Fibroblast of peridontal ligament (primary cell): ENCODE results near the gene HLA-F.

Experiments used
- DNase-seq: peaks from one replicate; pipeline ENCODE4 v3.0.0-alpha.2; 2010; ENCODE audit errors: extremely low read depth

The HLA-F gene

DNA sequence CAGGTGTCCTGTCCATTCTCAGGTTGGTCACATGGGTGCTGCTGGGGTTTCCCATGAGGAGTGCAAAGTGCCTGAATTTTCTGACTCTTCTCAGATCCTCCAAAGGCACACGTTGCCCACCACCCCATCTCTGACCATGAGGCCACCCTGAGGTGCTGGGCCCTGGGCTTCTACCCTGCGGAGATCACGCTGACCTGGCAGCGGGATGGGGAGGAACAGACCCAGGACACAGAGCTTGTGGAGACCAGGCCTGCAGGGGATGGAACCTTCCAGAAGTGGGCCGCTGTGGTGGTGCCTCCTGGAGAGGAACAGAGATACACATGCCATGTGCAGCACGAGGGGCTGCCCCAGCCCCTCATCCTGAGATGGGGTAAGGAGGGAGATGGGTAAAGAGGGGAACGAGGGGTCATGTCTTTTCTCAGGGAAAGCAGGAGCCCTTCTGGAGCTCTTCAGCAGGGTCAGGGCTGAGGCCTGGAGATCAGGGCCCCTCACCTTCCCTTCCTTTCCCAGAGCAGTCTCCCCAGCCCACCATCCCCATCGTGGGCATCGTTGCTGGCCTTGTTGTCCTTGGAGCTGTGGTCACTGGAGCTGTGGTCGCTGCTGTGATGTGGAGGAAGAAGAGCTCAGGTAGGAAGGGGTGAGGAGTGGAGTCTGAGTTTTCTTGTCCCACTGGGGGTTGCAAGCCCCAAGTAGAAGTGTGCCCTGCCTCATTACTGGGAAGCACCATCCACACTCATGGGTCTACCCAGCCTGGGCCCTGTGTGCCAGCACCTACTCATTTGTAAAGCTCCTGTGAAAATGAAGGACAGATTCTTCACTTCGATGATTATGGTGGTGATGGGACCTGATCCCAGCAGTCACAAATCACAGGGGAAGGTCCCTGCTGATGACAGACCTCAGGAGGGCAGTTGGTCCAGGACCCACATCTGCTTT is 2.0 kb downstream of the HLA-F start:
- no peak for DNase-seq

DNA sequence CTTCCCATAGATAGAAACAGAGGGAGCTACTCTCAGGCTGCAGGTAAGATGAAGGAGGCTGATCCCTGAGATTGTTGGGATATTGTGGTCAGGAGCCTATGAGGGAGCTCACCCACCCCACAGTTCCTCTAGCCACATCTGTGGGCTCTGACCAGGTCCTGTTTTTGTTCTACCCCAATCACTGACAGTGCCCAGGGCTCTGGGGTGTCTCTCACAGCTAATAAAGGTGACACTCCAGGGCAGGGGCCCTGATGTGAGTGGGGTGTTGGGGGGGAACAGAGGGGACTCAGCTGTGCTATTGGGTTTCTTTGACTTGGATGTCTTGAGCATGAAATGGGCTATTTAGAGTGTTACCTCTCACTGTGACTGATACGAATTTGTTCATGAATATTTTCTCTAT is 2.8 kb downstream of the HLA-F start:
- no peak for DNase-seq

DNA sequence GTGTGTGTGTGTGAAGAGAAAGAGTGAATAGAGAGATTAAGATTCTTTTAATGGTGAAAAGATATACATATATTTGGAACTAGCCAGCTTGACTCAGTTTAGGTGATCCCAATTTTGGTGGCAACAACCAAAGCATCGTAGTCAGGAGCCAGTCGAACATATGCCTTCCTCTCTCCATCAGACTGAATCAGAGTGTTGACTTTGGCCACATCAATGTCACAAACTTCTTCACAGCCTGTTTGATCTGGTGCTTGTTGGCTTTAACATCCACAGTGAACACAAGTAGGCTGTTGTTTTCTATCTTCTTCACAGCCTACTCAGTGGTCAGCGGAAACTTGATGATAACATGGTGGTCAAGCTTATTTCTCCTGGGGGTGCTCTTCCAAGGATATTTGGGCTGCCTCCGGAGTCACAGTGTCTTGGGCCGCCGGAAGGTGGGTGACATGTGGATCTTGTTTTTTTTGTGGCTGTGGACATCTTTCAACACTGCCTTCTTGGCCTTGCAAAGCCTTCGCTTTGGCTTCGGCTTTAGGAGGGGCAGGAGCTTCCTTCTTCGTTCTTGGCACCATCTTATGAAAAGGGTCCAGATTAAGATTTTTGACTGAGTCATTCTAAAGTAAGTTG is 3.4 kb downstream of the HLA-F start:
- DNase-seq, result no peak

DNA sequence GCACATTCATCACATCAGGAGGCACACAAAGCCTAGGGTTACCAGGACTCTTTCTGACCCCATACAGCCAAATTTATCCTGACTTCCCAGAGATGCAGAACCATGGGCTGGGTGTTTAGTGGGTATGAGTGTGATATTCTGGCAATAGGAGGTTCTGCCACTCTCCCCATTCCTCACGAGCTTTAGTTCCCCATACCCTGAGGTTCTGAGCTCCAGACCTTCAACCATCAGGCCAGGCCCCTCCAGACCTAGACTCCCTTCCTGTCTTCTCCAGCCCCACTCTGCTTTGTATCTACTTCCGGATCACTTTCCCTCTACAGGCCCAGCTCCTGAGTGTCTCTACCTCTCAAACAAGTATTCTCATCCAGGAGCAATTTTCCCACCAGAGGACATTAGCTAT is 4.4 kb downstream of the HLA-F start:
- no peak for DNase-seq

DNA sequence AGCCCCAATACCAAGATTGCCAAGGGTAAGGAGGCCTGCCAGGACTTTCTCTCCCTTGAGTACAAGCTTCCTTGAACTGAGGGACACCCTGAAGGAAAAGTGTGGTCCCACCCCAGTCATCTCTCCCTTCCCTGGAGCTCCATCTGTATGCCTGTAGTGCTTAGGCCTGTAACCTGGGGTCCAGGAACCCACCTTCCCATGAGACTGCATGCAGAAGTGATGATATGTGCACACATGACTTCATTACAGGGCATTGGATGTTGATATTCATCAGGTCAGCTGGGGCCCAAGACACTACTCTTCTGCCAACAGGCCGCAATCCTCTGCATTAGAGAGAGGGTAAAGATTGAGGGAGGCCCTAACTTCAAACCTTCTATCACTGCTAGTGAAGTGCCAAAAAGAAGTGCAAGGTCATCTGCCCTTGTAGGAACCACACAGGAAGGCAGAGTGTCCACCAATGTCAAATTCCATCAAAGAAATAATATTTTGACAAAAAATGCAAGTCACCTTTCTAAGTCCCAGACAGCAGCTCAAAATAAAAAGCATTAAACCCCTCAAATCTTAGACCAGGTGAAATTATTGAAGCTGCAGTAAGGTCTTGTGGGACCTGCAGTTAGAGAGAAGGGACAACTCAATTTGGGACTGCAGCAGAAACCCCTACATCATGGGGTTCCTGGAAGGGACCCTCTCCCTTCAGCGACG is 5.1 kb downstream of the HLA-F start:
- DNase-seq, result no peak

DNA sequence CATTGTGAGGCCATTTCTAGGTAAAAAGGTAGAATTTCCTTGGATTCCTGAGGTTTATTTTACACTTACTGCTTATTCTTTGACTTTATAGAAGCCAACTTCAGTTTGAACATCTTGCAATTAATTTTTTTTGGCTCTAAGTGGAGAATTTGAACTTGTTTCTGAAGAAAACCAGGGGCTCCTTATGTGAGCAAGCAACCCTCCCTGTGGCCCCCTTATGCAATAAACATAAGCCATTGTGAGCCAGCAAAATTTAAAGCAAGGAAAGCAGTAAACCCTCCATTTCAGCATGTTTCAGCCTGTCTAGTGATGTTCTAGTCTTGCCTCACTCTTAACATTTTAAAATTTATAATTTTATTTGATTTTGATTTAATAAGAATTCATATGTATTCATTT is 5.6 kb downstream of the HLA-F start:
- DNase-seq, result no peak

DNA sequence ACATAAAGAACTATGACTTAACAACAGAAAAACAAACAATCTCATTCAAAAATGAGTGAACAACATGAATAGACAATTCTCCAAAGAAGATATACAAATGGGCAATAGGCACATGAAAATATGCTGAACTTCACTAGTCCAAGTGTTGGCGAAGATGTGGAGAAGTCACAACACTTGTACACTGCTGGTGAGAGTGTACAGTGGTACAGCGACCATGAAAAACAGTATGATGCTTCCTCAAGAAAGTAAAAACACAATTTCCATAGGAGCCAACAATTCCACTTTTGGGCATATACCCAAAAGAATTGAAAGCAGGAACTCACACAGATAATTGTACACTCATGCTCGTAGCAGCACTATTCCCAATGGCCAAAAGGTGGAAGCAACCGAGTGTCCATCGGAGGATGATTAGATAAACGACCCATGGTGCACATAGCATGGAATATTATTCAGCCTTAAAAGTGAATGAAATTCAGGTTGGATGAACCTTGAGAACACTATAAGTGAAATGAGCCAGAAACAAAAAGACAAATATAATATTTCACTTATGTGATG is 6.6 kb downstream of the HLA-F start:
- DNase-seq, result no peak

DNA sequence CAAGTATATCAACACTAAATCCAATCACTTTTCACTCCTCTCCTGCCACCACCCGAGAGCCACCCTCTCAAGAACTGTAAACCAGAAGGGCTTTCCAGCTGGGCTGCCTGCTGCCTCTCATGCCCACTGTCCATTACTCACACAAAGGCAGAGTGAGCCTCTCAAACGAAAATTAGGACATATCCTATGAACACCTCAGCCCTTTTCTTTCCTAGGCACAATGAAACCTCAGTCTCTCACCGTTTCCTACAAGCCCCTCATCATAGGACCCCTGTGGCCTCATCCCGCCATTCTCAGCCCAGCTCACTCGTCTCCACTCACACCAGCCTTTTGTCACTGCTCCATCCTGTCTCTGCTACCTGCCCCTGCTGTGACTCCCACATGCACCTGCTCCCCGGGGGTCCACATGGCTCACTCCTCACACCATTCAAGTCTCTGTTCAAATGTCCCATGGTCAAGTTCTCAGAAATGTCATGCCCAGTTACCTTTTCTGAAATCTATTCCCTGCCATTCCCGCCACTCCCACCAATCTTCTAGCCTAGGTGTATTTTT is 7.4 kb downstream of the HLA-F start:
- DNase-seq, result no peak

DNA sequence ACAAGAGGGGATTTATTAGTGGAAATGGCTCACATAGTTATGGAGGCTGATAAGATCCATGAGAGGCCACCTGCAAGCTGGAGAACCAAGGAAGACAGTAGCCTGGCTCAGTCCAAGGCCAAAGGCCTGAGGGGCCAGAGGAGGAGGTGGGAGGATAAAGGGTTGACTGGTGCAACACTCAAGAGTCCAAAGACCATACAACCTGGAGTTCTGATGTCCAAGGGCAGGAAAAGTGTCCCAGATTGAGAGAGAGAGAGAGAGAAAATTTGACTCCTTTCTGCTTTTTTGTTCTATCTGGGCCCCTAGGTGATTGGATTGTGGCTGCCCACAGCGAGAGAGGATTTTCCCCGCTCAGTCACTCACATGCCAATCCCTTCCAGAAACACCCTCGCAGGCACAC is 8.0 kb downstream of the HLA-F start:
- no peak for DNase-seq

DNA sequence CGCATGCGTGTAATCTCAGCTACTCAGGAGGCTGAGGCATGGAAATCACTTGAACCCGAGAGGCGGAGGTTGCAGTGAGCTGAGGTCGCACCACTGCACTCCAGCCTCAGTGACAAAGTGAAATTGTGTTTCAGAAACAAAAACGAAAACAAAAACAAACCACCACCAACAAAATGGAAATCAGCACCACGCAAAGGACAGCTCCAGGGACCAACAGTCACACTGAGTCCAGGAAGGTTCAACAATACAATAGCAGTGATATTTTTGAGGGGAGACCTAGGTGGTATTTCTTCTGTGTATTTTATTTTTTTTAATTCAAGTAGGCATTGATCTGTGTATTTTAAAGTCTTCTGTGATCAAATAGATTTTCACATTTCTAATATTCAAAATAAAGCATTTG is 9.8 kb downstream of the HLA-F start:
- no peak for DNase-seq

DNA sequence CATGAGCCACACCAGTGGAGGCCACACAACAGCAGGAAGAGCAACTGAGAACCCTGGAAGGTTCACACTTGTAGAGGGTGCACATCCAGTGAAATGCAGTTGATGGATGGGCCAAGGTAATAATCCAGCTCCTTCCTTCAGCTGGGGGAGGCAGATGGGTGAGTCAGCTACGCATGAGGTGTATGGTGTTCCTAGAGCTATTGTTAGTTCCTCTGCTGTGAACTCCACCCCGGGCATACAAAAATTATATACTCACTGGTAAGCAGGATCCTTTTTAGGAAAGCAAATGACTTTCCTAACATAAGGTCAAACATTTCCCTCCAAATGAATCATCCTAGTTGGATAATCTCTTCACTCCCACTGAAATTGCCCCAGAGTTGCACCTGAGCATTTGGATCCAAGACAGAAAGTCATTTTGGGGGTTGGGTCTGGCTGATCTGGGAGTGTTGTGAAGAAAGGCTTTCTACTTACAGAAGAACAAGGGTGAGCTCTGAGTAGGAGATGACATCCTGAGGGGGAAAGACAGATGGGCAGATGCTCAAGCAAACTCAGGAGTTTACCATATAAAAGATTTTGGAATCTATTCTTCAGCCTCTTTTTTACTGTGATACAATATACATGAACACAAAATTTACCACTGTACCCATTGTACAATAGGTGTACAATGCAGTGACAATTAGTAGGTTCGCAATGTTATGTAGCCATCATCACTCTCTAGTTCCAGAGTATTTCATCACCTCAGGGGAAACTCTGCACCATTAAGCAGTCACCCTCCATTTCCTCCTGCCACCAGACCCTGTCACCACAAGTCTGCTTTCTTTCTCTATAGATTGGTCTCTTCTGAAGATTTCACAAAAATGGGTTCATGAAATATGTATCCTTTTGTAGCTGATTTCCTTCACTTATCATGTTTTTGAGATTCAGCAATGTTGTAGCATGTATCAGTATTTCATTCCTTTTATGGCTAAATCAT is 11.1 kb downstream of the HLA-F start:
- DNase-seq, result no peak

DNA sequence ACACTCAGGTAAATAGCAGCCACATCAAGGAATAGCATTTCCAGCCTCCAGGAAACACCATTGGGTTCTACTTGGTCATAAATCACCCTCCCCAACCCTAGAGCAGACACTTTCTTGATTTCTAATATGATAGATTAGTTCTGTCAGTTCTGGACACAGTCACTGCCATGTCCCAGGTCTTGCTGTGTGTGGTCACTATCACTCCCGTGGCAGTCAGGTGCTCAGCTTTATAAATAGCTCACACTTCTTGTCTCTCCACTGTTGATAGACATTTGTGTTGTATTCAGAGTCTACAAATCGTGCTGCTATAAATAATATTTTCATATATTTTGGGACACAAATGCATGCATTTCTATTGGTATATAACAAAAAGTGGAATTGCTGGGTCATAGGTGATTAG is 13.3 kb downstream of the HLA-F start:
- no peak for DNase-seq

DNA sequence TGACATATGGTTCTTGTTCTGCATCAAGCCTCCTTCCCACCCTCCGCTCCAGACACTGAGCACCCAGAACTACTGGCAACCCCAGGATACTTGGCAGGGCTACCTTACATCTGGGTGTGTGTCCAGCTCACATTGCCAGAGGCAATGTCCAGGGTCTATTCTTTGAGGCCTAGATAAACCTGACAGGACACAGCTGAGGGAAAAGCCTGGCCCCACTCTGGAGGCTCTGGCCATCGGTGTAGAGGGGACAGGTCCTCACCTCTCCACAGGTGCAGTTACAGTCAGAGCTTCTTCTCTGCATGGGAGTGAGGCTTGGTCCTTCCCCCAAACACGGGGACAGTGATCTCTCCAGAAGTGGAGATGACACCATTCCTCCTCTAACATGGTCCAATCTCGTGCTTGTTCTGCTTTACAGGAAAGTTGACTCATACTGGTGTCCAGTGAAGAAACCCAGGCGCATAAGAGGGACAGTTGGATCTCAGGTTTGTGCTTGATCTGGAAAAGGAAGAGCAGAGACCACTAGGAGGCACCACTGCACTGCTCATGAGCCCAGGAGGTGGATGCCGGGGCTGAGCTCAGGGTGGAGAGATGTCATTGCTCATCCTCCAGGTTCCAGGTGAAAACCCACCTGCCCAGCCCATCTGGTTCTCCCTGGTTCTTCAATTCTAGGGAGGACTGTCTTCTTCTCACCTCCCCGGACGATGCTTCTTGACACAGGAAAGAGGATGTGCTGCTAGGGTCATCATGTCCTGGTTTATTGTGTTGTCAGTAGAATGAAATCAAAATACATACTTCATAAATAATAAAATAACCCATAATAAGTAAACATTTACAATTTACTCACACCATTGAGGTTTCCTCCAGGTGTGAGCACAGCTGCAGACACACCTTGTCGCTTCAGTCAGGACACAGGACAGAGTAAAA is 14.7 kb downstream of the HLA-F start:
- peak; percentile 69 for DNase-seq

DNA sequence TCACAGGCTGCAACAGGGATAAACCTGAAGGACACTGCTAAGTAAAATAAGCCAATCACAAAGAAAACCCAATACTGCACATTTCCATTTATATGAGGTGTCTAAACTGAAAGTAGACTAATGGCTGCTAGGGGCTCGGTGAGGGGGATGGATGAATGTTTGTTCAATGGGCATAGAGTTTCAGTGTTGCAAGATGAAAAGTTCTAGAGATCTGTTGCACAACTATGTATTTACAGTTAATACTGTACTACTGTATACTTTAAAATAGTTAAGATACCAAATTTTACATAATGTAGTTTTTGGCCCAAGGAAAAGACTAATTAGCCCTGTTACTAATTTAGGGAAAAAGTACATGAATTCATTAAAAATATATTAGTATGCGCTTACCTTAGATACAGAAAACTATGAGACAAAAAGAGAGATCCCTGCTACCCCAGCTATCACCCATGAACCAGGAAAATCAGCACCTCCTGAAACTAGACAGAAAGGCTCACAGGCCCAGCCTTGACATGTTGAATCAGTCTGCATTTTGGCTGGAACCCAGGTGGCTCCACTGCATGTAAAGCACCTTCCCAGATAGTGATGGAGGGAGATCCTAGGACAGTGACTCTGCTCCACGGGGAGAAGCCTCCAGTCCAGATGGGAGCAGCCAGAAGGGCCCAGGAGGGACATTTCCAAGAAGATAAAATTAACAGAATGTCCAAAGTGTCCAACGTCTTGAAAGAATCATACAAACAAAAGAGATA is 16.1 kb downstream of the HLA-F start:
- DNase-seq, result no peak

DNA sequence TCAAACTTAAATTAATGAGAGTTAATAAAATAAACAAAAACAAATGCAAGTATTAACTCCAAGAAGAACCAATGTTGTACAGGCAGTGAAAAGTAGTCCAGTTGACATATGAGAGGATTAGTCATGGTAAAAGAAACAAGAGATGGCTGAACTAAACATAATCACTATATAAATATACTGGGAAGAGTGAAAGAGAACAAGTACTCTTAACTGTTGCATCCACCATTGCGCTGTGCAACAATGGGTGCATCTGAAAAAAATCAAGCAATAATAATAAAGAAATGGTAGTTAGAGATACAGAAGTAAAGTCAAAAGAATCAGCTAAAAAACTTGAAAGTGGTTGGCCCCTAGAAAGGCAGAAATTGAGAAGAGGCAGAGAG is 16.6 kb downstream of the HLA-F start:
- DNase-seq, result peak; percentile 35

DNA sequence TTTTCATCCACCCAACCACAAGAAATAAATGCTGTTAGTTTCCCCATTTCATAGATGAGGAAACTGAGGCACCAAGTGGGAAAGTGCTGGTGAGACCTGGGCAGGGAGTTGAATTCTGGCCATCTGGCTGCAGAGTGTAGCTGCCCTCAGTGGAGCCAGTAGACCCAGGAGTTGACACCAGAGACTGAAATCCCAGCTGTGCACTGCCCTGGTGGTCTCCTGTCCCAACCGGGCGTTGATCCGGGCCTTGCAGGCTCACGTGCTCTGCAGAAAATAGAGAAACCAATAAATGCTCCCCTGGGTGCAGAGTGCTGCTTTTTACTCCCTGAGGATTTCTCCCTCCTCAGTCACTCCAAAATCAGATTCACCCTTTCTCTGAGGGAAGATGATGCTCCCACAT is 18.4 kb downstream of the HLA-F start:
- DNase-seq, result no peak

DNA sequence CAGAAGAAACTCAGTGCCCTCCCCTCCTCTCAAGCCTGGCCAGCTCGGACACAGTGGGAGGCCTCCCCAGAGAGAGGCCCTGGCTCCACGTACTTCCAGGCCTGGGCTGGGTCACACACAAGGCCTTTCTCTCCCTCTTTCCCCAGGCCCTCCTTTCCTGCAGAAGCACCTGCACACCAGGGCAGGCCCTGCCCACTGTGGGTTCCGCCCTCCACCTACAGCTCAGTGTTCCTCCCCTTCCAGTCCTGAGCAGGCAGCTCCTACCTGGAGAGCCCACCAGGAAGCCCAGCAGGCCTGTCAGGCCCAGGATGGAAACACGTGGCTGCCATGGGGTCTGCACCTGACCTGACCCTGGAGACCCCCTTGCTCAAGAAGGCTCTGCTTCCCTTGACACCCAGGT is 18.9 kb downstream of the HLA-F start:
- DNase-seq, result no peak

DNA sequence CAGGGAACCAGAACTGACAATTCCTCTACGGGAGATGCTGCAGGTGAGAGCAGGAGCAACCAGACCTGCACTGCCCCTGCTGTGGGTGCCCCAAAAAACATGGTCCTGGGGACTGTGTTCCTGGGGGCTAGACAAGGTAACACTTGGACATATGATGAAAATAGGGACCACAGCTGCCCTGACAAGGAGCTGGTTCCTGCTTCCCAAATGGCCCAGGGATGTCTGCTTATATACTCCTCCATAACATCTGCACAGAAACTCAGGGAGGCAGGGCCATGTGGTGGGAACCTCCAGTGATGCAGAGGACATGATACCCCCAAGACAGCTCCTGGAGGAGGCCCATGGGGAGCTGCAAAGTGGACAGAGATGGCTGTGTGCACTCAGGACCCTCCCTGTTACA is 19.8 kb downstream of the HLA-F start:
- no peak for DNase-seq

DNA sequence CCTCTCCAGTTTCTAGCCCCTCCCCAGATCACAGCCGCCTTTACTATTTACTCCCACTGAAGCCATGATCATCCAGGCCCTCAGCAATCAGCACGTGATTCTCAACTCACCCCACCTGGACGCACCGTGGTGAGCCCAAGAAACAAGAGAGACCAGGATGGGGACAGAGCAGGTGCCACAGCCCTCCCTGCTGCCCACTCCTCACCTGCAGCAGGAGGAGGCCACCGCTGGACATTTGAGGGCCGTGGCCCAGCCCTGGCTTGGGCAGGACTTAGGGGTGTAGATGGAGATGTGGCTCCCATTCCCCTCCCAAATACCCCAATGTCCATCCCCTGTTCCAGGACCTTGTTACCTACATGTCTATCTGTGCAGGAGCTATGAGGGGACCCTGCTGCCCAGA is 20.3 kb downstream of the HLA-F start:
- no peak for DNase-seq
